Vagina (tissue), 2 donors: ENCODE data around the gene PPP1R9B. TPM values are rescaled to one million over a fixed set of nuclear protein-coding genes. Genes with fewer than 3 reads are reported as not detected.

Experiments
- DNase-seq, 2 donors: peaks; one replicate each; pipeline ENCODE4 v3.0.0-alpha.2; 2017; ENCODE audit errors: extremely low spot score in 2 of 2
- H3K27ac ChIP-seq: fragments of 200-600 bp; sonication (generic); one replicate; pipeline ENCODE4 v1.5.1; 2019
- H3K27me3 ChIP-seq: fragments of 200-600 bp; sonication (generic); one replicate; pipeline ENCODE4 v1.5.1; 2019
- H3K36me3 ChIP-seq, 2 donors: fragments of 200-600 bp; sonication (generic); one replicate each; pipeline ENCODE4 v1.5.1; 2017 to 2019
- H3K4me1 ChIP-seq: fragments of 200-600 bp; sonication (generic); one replicate; pipeline ENCODE4 v1.5.1; 2019
- H3K4me3 ChIP-seq, 2 donors: fragments of 200-600 bp; sonication (generic); 1 replicate in 1 of 2; 2 replicates in 1 of 2; pipeline ENCODE4 v1.5.1; 2016 to 2019
- H3K9me3 ChIP-seq: fragments of 200-600 bp; sonication (generic); one replicate; pipeline ENCODE4 v1.5.1; 2019
- POLR2A ChIP-seq, 2 donors: fragments of 450-650 bp; IDR thresholded peaks; one replicate each; pipeline ENCODE4 v1.6.1; 2017; ENCODE audit warnings: antibody characterized with exemption in 2 of 2, mild to moderate bottlenecking in 2 of 2, moderate library complexity in 2 of 2
- POLR2AphosphoS5 ChIP-seq, 2 donors: sonication (generic); formaldehyde crosslinking; IDR thresholded peaks; one replicate each; pipeline ENCODE4 v1.9.0; 2017; ENCODE audit warnings: antibody characterized with exemption in 2 of 2, mild to moderate bottlenecking in 2 of 2, low read depth in 1 of 2; ENCODE audit not compliant: insufficient read depth in 1 of 2
- intact Hi-C: fragments of 100-400 bp; cut with DNase I; formaldehyde crosslinking; loops from one replicate; pipeline ENCODE4 v1.15.1; 2023
- total RNA-seq: library from RNA; depleted of rRNA; stranded (reverse); fragments of >200 nt; gene quantifications from one replicate; pipeline ENCODE4 v1.2.3, GENCODE V29; 2016
- TF ChIP-seq, protein P1 (sequence below), 3 experiments: fragments of 450-650 bp in 2 of 3; fragments of 200-600 bp in 1 of 3; sonication (generic) in 1 of 3; IDR thresholded peaks; one replicate each; pipeline ENCODE4 v1.5.1; 2017 to 2019; ENCODE audit warnings: antibody characterized with exemption in 3 of 3, mild to moderate bottlenecking in 2 of 3, moderate library complexity in 2 of 3

The PPP1R9B gene
- total RNA-seq, 1 donor from 2014 or later, result 37.6 TPM

DNA sequence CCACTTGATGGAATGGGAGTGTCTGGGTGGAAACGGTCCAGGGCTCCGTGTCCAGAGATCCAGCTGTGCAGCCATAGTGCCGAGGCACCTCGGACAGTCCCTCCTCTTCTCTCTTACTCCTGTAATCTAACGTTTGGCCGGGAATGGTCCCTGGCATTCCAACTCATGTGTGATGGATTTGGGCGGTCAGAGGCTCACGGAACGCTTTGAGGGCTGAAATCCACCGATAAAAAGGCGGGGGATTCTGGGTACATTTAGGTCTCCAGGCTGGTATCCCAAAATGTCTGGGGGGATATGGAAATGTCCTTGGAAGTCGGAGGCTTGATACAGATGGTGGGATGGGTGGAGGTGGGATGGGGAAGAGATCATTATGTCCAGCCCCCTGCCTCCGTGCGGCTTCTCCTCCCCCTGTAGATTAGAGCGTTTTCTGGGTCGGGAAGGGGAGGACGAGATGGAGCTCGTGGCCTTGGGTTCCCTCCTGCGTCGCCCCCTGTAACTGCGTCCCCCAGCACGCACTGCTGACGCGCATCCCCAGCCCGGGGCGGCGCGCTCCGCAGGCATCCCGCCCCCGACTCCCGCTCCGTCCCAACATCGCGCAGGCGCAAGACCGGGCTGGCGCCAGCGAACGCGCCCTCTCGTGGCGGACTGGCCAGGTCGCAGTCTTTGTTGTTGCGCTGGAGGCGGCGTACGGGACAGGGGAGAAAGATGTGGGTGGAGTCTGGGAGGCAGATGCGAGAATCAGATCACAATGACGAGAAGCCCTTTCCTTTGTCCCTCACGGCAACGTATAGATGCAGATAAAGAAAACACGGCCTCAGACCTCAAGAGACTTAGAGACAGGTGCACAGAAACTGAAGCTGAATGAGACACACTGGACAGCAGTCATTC lies 10.8 kb upstream of the PPP1R9B start:
- no peak for DNase-seq

DNA sequence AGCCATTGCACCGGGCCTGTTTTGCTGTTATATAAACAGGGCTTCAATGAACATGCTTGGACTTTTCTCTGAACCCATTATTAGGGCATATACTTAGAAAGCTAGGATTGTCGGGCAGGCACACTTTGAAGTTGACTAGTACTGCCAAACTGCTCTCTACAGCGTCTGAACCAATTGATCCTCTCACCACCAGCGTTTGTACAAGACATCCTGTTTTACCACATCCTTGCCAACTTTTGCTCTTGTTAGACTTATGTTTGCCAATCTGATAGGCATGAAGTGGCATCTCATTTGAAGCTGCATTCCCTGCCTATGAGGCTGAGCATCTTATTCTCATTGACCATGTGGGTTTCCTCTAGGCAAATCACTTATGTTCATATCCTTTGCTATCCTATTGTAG lies 7.4 kb upstream of the PPP1R9B start:
- Histone ChIP-seq H3K27me3 (no peaks in the 10 kb centered on the region), H3K4me3 (no peak overlapping the region), H3K9me3 (no peaks in the 10 kb centered on the region), H3K36me3 (no peaks in the 10 kb centered on the region), H3K4me1 (peaks cover 33% of the 10 kb centered on the region), H3K27ac (no peak overlapping the region)
- no peak for TF ChIP-seq POLR2AphosphoS5 (IDR thresholded peaks at IDR 0.05; ENCODE audit: insufficient read depth in 1 of 2, low read depth in 1 of 2)
- no peak for TF ChIP-seq POLR2A (IDR thresholded peaks at IDR 0.05)
- TF ChIP-seq, protein P1, sequence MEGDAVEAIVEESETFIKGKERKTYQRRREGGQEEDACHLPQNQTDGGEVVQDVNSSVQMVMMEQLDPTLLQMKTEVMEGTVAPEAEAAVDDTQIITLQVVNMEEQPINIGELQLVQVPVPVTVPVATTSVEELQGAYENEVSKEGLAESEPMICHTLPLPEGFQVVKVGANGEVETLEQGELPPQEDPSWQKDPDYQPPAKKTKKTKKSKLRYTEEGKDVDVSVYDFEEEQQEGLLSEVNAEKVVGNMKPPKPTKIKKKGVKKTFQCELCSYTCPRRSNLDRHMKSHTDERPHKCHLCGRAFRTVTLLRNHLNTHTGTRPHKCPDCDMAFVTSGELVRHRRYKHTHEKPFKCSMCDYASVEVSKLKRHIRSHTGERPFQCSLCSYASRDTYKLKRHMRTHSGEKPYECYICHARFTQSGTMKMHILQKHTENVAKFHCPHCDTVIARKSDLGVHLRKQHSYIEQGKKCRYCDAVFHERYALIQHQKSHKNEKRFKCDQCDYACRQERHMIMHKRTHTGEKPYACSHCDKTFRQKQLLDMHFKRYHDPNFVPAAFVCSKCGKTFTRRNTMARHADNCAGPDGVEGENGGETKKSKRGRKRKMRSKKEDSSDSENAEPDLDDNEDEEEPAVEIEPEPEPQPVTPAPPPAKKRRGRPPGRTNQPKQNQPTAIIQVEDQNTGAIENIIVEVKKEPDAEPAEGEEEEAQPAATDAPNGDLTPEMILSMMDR (IDR thresholded peaks at IDR 0.05), result no peak
- no peak for DNase-seq
- intact Hi-C loops, result no loop called here

More for the DNA sequence above, 10.8 kb upstream of the PPP1R9B start:
- Histone ChIP-seq H3K4me1 (peaks cover 15% of the 10 kb centered on the region), H3K4me3 (peak overlapping the region; percentile 58 to 65), H3K27ac (peak overlapping the region; percentile 89), H3K27me3 (no peaks in the 10 kb centered on the region), H3K36me3 (no peaks in the 10 kb centered on the region), H3K9me3 (no peaks in the 10 kb centered on the region)
- peak in 1 of 2 donors; percentile 49 for TF ChIP-seq POLR2A (IDR thresholded peaks at IDR 0.05)
- TF ChIP-seq, protein P1 (IDR thresholded peaks at IDR 0.05), result peak; percentile 89 to 96 (median 96)
- TF ChIP-seq POLR2AphosphoS5 (IDR thresholded peaks at IDR 0.05; ENCODE audit: insufficient read depth in 1 of 2, low read depth in 1 of 2), result peak; percentile 84 to 94
- intact Hi-C loops, result no loop called here

DNA sequence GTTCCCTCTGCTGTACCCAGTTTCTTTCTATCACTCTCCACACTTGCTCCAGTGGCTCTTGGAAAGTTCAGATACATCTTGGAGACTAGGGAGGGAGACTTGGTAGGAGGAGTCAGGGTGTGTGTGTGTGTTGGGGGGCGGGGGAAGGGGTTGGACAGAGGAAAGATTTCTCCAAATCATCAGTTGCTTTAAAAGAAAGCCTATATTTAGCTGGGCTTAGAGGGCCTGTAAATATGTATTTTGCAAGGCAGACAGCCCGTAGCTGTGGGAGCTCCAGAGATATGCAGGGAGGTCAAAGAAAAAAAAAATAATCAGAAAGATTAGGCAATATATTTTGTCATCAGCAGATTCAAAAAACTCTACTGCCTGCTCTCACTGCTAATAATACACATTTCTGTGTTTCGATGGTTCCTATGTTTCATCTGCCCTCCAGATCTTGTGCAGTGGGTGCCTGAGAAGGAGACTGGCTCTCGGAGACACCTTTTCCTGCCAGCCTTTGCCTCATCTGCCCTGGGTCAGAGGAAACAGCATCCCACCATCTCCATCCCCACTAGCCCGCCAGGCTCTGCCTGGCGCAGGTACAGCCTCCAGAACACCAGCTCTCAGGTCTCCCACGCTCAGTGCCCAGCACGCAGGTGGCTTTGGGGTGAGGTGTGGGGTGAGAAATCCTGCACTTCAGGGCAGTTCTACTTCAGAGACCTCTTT lies 4.8 kb upstream of the PPP1R9B start:
- H3K27ac ChIP-seq, result peak overlapping the region; percentile 55
- H3K27me3 ChIP-seq, result no peaks in the 10 kb centered on the region
- TF ChIP-seq POLR2A (IDR thresholded peaks at IDR 0.05), result no peak
- intact Hi-C loops, result no loop called here
- no peak for DNase-seq
- H3K36me3 ChIP-seq, result no peaks in the 10 kb centered on the region
- no peak overlapping the region for H3K4me3 ChIP-seq
- H3K9me3 ChIP-seq, result no peaks in the 10 kb centered on the region
- peaks cover 27% of the 10 kb centered on the region for H3K4me1 ChIP-seq

DNA sequence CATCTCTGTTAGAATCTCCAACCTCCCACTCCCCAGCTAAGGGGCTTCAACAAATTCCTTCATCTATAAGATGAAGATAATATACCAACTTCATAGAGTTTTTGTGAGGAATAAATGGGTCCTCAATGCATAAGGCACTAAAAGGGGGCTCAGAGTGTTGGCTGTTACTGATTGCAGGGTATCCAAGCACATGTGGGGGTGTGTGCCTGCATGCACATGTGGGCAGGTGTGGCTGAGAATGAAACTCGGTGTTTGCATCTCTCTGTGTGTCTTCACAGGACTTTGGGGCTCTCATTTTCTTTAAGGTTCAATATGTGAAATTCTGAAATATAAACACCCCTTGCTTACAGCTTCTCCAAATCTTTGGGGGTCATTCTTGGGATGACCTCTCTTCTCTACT lies 4.1 kb upstream of the PPP1R9B start:
- no peaks in the 10 kb centered on the region for H3K9me3 ChIP-seq
- intact Hi-C loops, result no loop called here
- H3K4me3 ChIP-seq, result no peak overlapping the region
- DNase-seq, result no peak
- H3K36me3 ChIP-seq, result no peaks in the 10 kb centered on the region
- no peaks in the 10 kb centered on the region for H3K27me3 ChIP-seq
- peaks cover 27% of the 10 kb centered on the region for H3K4me1 ChIP-seq
- no peak for TF ChIP-seq POLR2AphosphoS5 (IDR thresholded peaks at IDR 0.05; ENCODE audit: insufficient read depth in 1 of 2, low read depth in 1 of 2)
- TF ChIP-seq, protein P1 (IDR thresholded peaks at IDR 0.05), result no peak
- no peak for TF ChIP-seq POLR2A (IDR thresholded peaks at IDR 0.05)
- H3K27ac ChIP-seq, result peak overlapping the region; percentile 55

DNA sequence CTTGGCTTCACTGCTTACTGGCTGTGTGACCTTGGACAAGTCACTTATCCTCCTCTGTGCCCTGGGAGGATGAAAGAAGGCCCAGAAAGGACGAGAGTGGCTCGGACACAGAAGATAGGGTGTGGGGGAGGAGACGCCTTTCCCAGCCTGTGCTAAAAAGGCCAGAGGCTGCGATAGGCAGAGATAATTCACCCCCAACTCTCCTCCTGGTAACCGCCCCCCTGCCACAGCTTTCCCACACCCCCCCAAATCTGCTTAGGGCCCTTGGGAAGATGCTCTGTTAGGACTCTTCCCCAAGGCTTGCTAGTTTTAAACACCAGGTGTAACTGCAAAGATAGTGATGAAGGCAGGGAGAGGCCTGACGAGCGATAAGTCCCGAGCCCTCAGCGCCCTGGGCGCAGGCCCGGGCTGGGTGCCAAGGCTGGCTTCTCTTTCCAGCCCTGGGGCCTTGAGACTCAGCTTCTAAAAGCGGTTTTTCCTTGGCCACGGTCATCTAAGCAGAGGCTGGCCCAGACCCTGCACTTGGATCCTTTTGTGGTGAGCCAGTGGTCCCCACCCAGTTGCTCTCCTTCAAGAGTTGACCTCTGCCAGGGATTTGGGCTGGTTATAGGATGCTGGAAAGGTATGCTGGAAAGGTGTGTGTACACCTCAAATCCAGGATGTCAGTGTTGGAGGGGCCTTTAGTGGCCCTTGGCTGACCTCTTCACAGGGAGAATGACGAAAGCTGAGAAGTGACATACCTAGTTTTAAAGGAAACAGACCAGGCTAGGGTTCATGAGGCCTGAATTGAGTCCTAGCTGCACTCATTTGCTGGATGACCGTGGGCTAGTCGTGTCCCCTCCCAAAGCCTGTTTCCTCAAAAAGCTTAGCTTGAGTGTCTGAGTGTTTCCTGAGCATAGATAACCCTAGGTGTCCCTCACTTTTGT lies 3.4 kb upstream of the PPP1R9B start:
- Histone ChIP-seq H3K4me1 (peaks cover 34% of the 10 kb centered on the region), H3K36me3 (no peaks in the 10 kb centered on the region), H3K27ac (peak overlapping the region; percentile 55), H3K9me3 (no peaks in the 10 kb centered on the region), H3K4me3 (no peak overlapping the region), H3K27me3 (no peaks in the 10 kb centered on the region)
- TF ChIP-seq POLR2A (IDR thresholded peaks at IDR 0.05) (no peak), POLR2AphosphoS5 (IDR thresholded peaks at IDR 0.05; ENCODE audit: insufficient read depth in 1 of 2, low read depth in 1 of 2) (no peak)
- TF ChIP-seq, protein P1 (IDR thresholded peaks at IDR 0.05), result no peak
- no peak for DNase-seq
- intact Hi-C loops, result no loop called here
